Measurements from ENCODE around the gene C3orf22. TPM values are rescaled to one million over a fixed set of nuclear protein-coding genes. Genes with fewer than 3 reads are reported as not detected.

C3orf22 gene
- polyA plus RNA-seq, 3 donors = not detected

GRCh38 chr3:126543457-126544061 is 15.2 kb downstream of the C3orf22 start:
- peaks cover 0 to 3% (median 0%) of the 10 kb centered on the region in 7 donors for H3K9me3 Mint-ChIP-seq
- DNase-seq = no peak
- Histone ChIP-seq H3K4me1 (ENCODE audit: control insufficient read depth in 1 of 2, insufficient read depth in 2 of 2, low read length in 2 of 2) (peaks cover 32 to 42% of the 10 kb centered on the region in 2 donors), H3K36me3 (replicated peaks in 1 of 2; ENCODE audit: control insufficient read depth in 1 of 2, insufficient read depth in 2 of 2, low read length in 2 of 2) (peaks cover 3 to 10% of the 10 kb centered on the region in 2 donors), H3K9ac (ENCODE audit: insufficient read depth, low read length, poor library complexity, severe bottlenecking) (no peak overlapping the region), H4K20me1 (ENCODE audit: insufficient read depth, low read length) (no peaks in the 10 kb centered on the region), H3K4me3 (replicated peaks in 1 of 3; ENCODE audit: low read depth in 2 of 3, low read length in 3 of 3) (no peak overlapping the region), H3K27me3 (ENCODE audit: control insufficient read depth in 2 of 2, insufficient read depth in 2 of 2, low read length in 2 of 2) (no peaks in the 10 kb centered on the region), H2AFZ (ENCODE audit: insufficient read depth, low read depth, low read length, poor library complexity, severe bottlenecking) (no peak overlapping the region), H3K4me2 (replicated peaks; ENCODE audit: extremely low read depth, low read length, poor library complexity, severe bottlenecking) (no peak overlapping the region), H3K79me2 (ENCODE audit: insufficient read depth, low read length) (no peaks in the 10 kb centered on the region), H3K9me3 (replicated peaks in 1 of 2; ENCODE audit: control insufficient read depth in 1 of 2, insufficient read depth in 1 of 2, low read length in 2 of 2) (no peaks in the 10 kb centered on the region), H3K27ac (ENCODE audit: low read depth in 1 of 2, low read length in 2 of 2) (no peak overlapping the region)
- 94% methylated on average over 1 of the region's 2 CpGs for WGBS (ENCODE audit: insufficient coverage)
- H3K27me3 Mint-ChIP-seq (ENCODE audit: low read depth in 3 of 3) = peaks cover 0 to 7% (median 2%) of the 10 kb centered on the region in 3 donors
- H3K4me3 Mint-ChIP-seq = no peak overlapping the region
- peaks cover 40% of the 10 kb centered on the region for H3K4me1 Mint-ChIP-seq
- H3K36me3 Mint-ChIP-seq = peaks cover 16 to 30% of the 10 kb centered on the region in 2 donors
- TF ChIP-seq, protein P1, sequence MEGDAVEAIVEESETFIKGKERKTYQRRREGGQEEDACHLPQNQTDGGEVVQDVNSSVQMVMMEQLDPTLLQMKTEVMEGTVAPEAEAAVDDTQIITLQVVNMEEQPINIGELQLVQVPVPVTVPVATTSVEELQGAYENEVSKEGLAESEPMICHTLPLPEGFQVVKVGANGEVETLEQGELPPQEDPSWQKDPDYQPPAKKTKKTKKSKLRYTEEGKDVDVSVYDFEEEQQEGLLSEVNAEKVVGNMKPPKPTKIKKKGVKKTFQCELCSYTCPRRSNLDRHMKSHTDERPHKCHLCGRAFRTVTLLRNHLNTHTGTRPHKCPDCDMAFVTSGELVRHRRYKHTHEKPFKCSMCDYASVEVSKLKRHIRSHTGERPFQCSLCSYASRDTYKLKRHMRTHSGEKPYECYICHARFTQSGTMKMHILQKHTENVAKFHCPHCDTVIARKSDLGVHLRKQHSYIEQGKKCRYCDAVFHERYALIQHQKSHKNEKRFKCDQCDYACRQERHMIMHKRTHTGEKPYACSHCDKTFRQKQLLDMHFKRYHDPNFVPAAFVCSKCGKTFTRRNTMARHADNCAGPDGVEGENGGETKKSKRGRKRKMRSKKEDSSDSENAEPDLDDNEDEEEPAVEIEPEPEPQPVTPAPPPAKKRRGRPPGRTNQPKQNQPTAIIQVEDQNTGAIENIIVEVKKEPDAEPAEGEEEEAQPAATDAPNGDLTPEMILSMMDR (IDR thresholded peaks at IDR 0.05) = no peak
- H3K27ac Mint-ChIP-seq = peak overlapping the region in 1 of 7 donors; percentile 51
- intact Hi-C loops (cut with micrococcal nuclease) = no loop called here

GRCh38 chr3:126542340-126543241 is 16.1 kb downstream of the C3orf22 start:
- TF ChIP-seq, protein P1 (IDR thresholded peaks at IDR 0.05) = no peak
- Mint-ChIP-seq H3K36me3 (peaks cover 16 to 31% of the 10 kb centered on the region in 2 donors), H3K27me3 (ENCODE audit: low read depth in 3 of 3) (peaks cover 0 to 2% (median 2%) of the 10 kb centered on the region in 3 donors)

More at GRCh38 chr3:126542340-126543241, 16.1 kb downstream of the C3orf22 start:
- peaks cover 34% of the 10 kb centered on the region for H3K4me1 Mint-ChIP-seq
- H3K4me1 ChIP-seq (ENCODE audit: control insufficient read depth in 1 of 2, insufficient read depth in 2 of 2, low read length in 2 of 2) = peaks cover 27 to 36% of the 10 kb centered on the region in 2 donors
- H3K79me2 ChIP-seq (ENCODE audit: insufficient read depth, low read length) = no peaks in the 10 kb centered on the region
- no peaks in the 10 kb centered on the region for H3K9me3 ChIP-seq (replicated peaks in 1 of 2; ENCODE audit: control insufficient read depth in 1 of 2, insufficient read depth in 1 of 2, low read length in 2 of 2)
- H3K9ac ChIP-seq (ENCODE audit: insufficient read depth, low read length, poor library complexity, severe bottlenecking) = no peak overlapping the region
- peaks cover 3 to 20% of the 10 kb centered on the region in 2 donors for H3K36me3 ChIP-seq (replicated peaks in 1 of 2; ENCODE audit: control insufficient read depth in 1 of 2, insufficient read depth in 2 of 2, low read length in 2 of 2)
- no peak overlapping the region for H3K4me2 ChIP-seq (replicated peaks; ENCODE audit: extremely low read depth, low read length, poor library complexity, severe bottlenecking)
- H3K27me3 ChIP-seq (ENCODE audit: control insufficient read depth in 2 of 2, insufficient read depth in 2 of 2, low read length in 2 of 2) = no peaks in the 10 kb centered on the region
- H4K20me1 ChIP-seq (ENCODE audit: insufficient read depth, low read length) = no peaks in the 10 kb centered on the region
- intact Hi-C loops (cut with micrococcal nuclease) = no loop called here
- 95% methylated on average over 57 of the region's 57 CpGs for WGBS (ENCODE audit: insufficient coverage)
- H3K4me3 Mint-ChIP-seq = no peak overlapping the region
- no peak overlapping the region for H3K4me3 ChIP-seq (replicated peaks in 1 of 3; ENCODE audit: low read depth in 2 of 3, low read length in 3 of 3)
- H3K9me3 Mint-ChIP-seq = peaks cover 0 to 3% (median 0%) of the 10 kb centered on the region in 7 donors
- no peak overlapping the region for H3K27ac ChIP-seq (ENCODE audit: low read depth in 1 of 2, low read length in 2 of 2)
- no peak for DNase-seq
- H2AFZ ChIP-seq (ENCODE audit: insufficient read depth, low read depth, low read length, poor library complexity, severe bottlenecking) = no peak overlapping the region
- H3K27ac Mint-ChIP-seq = peak overlapping the region in 2 of 7 donors; percentile 56 to 63
